ENCODE measurements around the gene SLC4A4.

- TF ChIP-seq CTCF (IDR thresholded peaks at IDR 0.05) (no peak), ZFX (IDR thresholded peaks at IDR 0.05; ENCODE audit: borderline replicate concordance) (no peak)
Measured at GRCh38 chr4:71554025-71554424, 215.2 kb downstream of the SLC4A4 start.

Data from 22Rv1 (cell line).